GM04503 (cell line): ENCODE data around the gene HRH3.

Source experiments
- DNase-seq: peaks from one replicate; pipeline ENCODE4 v3.0.0-alpha.2; 2012; ENCODE audit warnings: low read depth

The HRH3 gene

DNA sequence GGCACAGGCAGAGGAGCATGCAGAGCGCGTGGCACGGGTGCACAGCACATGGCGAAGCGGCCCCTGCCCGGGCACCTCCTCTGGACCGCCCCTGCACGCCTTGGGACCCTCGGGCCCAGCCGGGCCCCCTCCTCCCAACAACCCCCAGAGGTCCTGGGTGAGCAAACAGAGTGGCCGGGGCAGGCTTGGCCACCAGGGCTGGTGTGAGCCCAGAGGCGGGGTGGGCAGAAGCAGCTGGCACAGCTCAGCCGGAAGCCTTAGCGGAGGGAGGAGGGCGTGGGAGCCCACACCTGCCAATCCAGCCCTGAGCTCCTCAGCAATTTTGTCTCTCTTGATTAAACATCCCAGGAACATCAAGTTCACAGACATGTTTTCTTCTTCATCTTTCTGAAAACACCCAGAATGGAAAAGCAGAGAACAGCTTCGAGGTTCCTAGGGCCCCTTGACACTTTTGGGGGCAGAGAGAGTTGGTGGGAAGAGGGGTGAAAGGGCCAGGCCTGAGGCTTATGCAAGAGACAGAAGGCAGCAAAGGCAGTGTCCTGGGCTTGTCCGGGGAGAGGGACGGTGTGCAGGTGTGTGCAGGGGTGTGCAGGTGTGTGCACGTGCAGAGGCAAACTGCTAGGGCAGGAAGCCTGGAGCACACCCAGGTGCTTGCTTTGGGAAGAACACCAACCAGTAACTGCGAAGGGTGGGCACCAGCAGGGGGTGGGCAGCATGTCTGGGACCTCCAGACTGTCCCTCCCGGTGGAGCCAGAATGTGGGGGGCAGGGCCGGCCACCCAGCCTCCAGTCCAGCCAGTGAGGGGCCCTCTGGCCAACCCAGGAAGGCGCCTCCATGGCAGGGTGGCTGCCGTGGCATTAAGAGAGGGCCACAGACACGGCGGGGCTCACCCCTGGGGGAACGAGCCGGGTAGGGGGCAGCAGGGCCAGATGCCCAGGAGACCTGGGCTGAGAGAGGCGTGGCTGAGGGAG lies 4.8 kb downstream of the HRH3 start:
- no peak for DNase-seq

- DNase-seq, result no peak
Measured at GRCh38 chr20:62214067-62214466, 6.0 kb downstream of the HRH3 start.

DNA sequence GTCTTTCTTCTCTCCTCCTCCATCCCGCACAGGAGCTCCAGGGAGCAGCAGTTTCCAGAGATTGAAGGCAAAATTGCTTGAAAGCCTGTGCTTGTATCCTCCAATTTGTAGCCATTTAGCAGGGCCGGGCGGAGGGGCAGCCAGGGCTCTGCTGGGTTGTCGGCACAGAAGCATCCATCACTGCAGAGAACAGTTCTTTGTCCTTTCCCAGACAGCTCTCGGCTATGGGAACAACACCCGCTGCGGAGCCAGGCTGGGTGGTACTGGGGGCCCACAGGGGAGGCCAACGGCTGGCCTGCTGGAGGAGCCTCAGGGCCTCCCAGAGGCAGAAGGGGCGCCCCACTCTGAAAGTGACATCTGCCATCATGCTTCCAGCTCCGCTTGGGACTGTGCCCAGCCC lies 7.8 kb downstream of the HRH3 start:
- DNase-seq, result no peak

DNA sequence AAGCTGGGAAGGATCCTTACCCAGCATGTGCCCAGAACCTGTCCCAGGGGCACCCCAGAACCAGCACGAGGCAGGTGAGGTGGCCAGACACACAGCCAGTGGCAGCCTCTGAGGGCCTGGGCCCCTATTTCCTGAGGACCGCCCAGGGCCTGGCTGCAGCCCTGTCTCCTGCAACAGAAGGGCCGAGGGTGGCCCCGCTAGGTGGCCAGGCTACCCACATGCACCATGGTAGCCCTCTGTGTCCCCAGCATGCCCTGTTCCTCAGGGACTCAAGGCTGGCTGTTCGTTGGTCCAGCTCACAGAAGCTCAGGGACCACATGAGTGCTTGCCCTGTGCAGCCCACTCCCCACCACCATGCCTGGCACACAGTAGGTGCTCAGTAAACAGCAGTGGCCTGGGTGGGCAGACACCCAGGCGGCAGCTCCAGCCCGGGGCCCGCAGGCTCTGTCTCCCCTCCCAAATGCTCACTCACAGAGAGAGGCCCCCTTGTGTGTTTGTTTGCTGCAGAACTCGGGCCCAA lies 8.2 kb downstream of the HRH3 start:
- DNase-seq, result no peak

- DNase-seq, result no peak
Measured at GRCh38 chr20:62211216-62211615, 8.9 kb downstream of the HRH3 start.

DNA sequence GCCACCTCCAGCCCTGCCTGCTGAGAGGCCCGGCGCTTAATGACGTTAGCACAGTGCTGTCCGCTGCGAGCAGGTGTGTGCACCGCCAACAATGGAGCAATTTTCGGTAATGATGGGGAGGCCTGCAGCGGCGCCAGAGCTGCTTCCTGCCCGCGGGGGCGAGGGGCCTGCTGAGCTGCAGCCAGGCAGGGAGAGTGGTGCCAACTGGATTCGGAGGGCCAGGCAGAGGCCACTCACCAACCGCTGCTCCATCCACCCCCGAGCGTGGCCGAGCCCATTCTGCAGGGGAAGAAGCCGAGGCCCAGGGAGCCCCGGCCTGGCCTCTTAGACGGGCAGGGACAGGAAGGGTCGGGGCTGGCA lies 9.6 kb downstream of the HRH3 start:
- DNase-seq, result no peak

DNA sequence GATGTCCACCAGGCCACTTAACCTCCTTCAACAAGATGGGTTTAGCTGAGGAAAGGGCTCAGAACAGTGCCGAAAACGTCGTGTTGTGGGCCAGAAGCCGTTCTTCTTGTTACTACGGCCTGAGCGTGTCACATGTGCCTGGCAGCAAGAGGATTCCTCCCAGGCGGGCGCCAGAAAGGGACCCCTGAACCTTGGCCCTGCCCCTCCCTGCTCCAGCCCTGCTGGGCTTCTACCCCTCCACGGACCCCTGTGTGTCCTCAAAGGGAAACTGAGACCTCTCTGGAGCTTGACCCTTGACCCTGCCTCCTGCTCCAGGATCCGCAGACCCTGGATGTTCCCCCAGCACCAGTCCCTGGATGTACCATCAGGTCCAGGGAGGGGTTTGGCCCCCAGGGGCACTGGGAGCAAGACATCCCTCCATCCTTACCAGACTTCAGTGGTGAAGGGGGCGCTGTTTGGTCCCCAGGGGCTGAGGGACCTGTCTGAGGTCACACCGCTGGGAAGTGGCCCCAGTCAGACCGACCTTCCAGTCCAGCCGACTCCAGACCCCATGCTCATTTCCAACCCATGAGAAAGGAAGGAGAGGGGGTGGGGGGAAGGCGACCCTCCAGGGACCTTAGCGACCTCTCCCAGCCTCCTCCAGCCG lies 10.1 kb downstream of the HRH3 start:
- DNase-seq, result no peak

DNA sequence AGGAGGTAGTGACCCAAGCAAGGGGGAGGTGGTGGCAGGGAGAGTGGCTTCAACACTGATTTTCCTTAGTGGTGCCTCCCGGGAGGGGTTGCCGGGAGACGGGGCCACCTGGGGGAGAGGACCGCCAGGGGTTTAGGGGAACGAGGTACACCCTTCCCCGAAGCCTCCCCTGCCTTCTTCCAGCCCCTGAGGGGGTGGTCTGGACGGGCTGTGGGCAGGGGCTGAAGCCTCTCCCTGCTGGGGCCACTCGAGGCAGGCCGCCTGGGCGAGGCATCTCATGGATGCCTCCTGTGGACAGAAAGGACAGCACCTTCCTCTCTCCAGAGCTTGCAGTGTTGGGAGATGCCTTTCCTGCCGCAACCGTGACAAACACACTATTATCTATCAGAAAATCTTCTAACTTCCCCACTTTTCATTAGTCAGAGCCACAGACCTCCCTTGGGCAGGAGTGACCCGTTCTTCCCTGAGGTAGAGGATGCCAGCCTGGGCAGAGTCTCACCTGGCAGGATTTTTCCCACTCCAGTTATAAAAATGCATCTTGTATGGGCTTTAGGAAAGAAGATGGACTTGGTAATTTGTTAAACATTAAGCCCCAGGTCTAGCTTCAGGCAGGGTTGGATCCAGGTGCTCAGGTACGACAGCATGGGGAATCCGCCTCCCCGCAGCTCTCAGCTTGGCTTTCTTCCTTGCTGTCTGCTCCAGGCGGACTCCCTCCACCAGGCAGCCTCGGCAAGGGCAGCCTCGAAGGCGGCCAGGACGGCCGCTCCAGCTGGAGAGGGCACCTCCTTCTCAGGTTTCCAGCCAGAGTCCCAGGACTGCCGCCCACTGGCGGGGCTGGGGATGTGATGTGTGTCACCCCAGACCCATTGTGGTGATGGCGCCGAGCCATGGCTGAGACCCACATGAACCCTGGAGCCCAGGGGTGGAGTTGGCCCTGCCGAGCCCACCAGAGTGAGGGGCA lies 11.0 kb downstream of the HRH3 start:
- no peak for DNase-seq

- DNase-seq, result no peak
Measured at GRCh38 chr20:62208061-62208794, 11.8 kb downstream of the HRH3 start.

DNA sequence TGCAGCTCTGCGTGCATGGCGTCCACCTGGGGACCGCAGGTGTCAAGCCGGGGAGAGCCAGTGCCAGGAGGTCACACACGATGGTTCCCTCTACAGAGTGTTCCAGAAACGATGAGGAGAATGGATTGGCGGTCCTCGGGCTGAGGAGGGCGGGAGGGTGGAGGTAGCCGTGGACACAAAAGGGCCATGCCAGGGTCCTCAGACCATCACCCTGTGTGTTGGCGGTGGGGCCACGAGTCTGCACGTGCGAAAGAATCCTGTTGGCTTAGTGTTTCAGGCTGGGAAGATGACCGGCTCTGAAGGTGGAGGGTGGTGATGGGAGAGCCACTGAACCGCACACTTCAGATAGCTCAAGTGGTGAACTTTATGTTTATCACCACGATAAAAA lies 13.7 kb downstream of the HRH3 start:
- no peak for DNase-seq

DNA sequence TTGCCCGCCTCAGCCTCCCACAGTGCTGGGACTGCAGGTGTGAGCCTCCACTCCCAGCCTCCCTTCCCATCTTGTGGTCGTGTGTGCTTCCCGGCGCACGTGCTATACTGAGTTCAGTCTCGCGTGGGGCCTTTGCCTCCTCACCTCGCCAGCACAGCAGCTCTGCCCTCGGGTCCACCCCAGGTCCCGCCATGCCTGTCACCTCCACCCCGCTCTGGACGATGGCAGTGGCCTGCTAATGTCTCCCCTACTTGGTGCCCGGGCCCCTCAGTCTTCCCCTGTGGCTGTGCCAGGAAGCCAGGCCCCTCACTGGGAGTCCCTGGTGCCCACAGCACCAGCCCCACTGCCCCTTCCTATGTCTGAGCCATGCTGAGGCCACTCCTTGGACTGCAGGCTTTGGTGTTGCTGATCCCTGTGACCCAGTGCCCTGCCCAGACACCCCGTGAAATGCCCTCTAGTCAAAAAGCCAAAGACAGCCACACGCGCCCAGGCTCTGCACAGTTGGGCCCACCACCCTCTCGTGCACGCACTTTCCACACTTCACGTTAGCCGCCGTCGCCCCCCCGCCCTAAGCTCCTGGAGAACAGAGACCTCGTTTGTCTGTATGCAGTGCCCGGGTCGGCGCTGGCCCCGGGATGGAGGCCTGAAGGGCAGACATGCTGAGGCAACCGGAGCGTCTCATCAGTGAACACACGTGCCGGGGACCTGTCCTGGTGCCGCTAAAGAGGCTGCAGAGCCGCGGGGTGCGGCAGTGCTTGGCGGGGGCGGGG lies 14.3 kb downstream of the HRH3 start:
- DNase-seq, result no peak

DNA sequence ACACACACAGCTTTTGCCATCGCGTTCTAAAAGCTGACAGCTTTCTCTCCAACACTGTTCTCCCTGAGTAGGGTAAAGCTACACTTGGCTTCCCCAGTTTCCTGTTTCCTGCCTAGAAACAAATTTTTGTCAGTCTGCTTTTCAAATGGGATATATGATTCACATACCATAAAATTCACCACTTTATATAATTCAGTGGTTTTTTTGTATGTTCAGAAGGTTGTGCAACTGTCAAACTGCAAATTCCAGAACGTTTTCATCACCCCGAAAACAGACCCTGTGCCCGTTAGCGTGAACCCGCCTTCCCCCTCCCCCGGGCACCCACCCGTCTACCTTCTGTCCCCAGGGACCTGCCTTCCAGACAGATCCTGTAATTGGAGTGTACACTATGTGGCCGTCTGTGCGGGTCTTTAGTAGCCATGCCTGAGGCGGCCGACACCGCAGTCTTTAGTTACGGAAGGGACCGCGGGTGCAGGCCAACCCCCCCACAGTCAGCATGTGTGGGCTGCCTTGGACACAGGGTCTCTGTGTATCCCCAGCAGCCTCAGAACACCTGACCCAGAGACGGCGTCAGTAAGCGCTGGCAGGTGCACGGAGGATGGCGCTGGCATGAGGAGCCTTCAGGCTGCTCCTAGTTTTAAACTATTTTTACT lies 16.6 kb downstream of the HRH3 start:
- DNase-seq, result no peak

- no peak for DNase-seq
Measured at GRCh38 chr20:62202676-62203377, 17.3 kb downstream of the HRH3 start.

- no peak for DNase-seq
Measured at GRCh38 chr20:62202083-62202395, 18.0 kb downstream of the HRH3 start.

DNA sequence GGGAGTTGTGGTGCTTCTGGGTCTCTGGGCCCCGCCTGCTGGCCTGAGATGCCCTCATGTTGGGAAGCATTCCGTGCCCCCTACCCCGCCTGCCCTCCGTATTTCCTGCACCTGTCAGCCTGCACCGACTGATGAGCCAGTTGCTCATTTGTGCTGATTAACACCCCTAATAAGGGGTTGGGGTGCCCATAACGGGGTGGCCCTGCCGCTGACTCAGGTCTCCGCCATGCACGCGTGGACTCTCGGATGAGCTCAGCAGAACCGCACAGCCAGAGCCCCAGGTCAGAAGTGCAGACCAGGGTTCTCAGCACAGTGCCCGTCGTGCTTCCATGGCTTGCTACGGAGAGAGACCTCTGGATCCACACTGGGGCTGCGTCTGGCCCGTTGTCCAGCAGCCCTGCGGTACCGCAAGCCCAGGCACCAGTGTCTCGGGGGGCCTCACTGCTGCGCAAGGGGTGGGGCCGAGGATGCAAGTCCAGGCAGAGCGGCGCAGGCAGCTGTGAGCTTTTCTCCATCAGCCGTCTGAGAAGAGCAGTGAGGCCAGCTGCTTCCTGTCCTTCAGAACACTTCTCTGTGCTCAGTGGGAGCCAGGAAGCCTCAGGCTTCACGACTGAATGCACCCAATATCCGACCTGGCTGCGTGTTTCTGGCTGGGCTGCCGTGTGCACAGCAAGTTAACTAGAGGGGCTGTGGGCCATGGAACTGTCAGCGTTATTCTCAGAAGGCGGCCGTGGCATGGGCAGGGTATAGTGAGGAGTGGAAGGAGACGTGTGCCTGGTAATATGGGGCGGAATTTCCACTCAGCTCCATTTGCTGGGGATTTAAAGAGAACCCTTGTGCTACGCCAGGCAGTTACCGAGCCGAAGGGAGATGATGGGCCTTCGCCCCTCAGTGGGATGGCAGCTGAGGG lies 18.6 kb downstream of the HRH3 start:
- DNase-seq, result no peak

DNA sequence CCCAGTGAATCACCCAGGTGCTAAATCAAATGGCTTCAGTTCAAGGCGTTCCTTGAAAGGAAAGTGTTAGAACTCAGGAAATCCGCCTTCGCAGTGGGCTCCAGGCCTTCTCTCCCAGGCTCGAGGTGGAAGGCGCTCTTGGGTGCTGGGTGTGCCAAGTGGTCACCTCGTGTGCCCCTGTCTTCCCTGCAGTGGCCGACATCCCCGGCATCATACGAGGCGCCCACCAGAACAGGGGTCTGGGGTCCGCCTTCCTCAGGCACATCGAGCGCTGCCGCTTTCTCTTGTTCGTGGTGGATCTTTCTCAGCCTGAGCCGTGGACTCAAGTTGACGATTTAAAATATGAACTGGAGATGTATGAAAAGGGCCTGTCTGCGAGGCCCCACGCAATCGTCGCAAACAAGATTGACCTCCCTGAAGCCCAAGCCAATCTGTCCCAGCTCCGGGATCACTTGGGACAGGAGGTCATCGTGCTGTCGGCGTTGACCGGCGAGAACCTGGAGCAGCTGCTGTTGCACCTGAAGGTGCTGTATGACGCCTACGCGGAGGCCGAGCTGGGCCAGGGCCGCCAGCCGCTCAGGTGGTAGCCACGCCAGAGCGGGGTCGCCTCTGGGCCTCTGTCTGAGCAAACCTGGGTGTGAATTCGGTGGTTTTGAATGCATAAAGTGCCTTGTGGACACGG lies 19.4 kb downstream of the HRH3 start:
- no peak for DNase-seq

DNA sequence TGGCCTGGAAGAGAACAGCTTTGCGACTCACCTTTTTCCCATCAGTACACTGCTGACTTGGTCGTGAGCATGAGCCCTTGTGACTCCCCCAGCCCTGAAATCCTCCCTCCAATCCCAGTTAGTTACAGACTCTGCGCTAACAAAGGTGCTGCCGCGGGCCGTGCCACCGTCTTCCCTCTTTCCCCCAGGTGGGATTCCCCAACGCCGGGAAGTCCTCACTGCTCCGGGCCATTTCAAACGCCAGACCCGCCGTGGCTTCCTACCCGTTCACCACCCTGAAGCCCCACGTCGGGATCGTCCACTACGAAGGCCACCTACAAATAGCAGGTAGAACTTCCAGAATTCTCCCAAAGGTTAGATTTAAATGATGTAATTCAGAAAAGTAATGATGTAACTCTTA lies 21.1 kb downstream of the HRH3 start:
- no peak for DNase-seq

- DNase-seq, result no peak
Measured at GRCh38 chr20:62198496-62198895, 21.6 kb downstream of the HRH3 start.
